ENCODE measurements around the gene CDK5R1. TPM values are rescaled to one million over a fixed set of nuclear protein-coding genes. Genes with fewer than 3 reads are reported as not detected.

CDK5R1 gene
- polyA plus RNA-seq, 3 donors: 4.0 to 5.4 (median 5.0) TPM

- DNase-seq: no peak
Observed at GRCh38 chr17:32464374-32464773, 22.4 kb upstream of the CDK5R1 start.

GRCh38 chr17:32467949-32468348 lies 18.8 kb upstream of the CDK5R1 start:
- DNase-seq: no peak

- no peak for DNase-seq
Observed at GRCh38 chr17:32470405-32471167, 16.2 kb upstream of the CDK5R1 start.

GRCh38 chr17:32471652-32472051 lies 15.1 kb upstream of the CDK5R1 start:
- no peak for DNase-seq

GRCh38 chr17:32475258-32475657 lies 11.5 kb upstream of the CDK5R1 start:
- no peak for DNase-seq

- DNase-seq: no peak
Observed at GRCh38 chr17:32477220-32477619, 9.6 kb upstream of the CDK5R1 start.

GRCh38 chr17:32479074-32479617 lies 7.6 kb upstream of the CDK5R1 start:
- no peak for DNase-seq

GRCh38 chr17:32481193-32481592 lies 5.6 kb upstream of the CDK5R1 start:
- no peak for DNase-seq

GRCh38 chr17:32482568-32483320 lies 4.0 kb upstream of the CDK5R1 start:
- no peak for DNase-seq

GRCh38 chr17:32483451-32484019 lies 3.3 kb upstream of the CDK5R1 start:
- DNase-seq: peak; percentile 78

- DNase-seq: no peak
Observed at GRCh38 chr17:32484041-32484461, 2.7 kb upstream of the CDK5R1 start.

- DNase-seq: no peak
Observed at GRCh38 chr17:32484628-32485027, 2.2 kb upstream of the CDK5R1 start.

- no peak for DNase-seq
Observed at GRCh38 chr17:32485261-32486110, 1.3 kb upstream of the CDK5R1 start.

- peak; percentile 80 for DNase-seq
Observed at GRCh38 chr17:32486111-32486700, 587 bp upstream of the CDK5R1 start.

GRCh38 chr17:32487473-32488176 lies 832 bp downstream of the CDK5R1 start:
- DNase-seq: no peak

- DNase-seq: no peak
Observed at GRCh38 chr17:32488177-32488542, 1.4 kb downstream of the CDK5R1 start.

- DNase-seq: no peak
Observed at GRCh38 chr17:32488604-32489180, 1.9 kb downstream of the CDK5R1 start.

- DNase-seq: no peak
Observed at GRCh38 chr17:32489320-32490100, 2.7 kb downstream of the CDK5R1 start.

- DNase-seq: no peak
Observed at GRCh38 chr17:32490101-32490482, 3.3 kb downstream of the CDK5R1 start.

Measured in renal pelvis (tissue), 4 donors.